Measurements from ENCODE around the gene NBEA. TPM values are rescaled to one million over a fixed set of nuclear protein-coding genes. Genes with fewer than 3 reads are reported as not detected.

The NBEA gene
- total RNA-seq, 1 experiment from 2014 or later, result 4.4 TPM

DNA sequence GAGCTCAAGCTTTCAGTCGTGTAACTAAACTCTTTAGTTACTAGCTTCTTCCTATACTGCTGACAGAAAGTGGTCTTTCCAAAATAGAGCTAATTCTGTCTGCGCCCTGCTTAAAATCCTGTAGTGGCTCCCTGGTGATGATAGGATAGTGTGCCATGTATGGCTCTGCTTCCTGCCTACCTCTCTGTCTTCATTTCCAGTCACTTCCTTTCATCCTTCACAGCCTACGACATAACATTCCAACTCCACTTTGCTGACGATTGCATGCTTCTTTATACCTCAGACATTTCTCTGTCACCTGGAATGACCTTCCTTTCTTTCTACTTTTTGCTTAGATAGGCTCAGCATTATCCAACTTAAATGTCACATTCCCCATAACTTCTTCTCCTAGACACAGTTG lies 343.6 kb downstream of the NBEA start:
- Histone ChIP-seq H3K27me3 (ENCODE audit: low read length) (no peaks in the 10 kb centered on the region), H4K20me1 (ENCODE audit: low read length) (no peaks in the 10 kb centered on the region), H3K4me2 (ENCODE audit: low read length) (no peak overlapping the region), H3K27ac (ENCODE audit: low read length) (no peak overlapping the region), H3K9me2 (replicated peaks; ENCODE audit: low read length) (no peaks in the 10 kb centered on the region), H2AFZ (ENCODE audit: low read length) (no peak overlapping the region), H3K36me3 (ENCODE audit: low read depth, low read length) (no peaks in the 10 kb centered on the region), H3K4me1 (ENCODE audit: insufficient read depth, low read length) (0 out of 2 replicates have a peak, but pooled peaks cover 3% of the 10 kb centered on the region), H3K9me3 (ENCODE audit: low read length) (no peaks in the 10 kb centered on the region), H3F3A (ENCODE audit: low read length, unreplicated experiment) (no peaks in the 10 kb centered on the region), H3K4me3 (ENCODE audit: low read length) (no peak overlapping the region), H3K79me2 (ENCODE audit: low read length) (no peaks in the 10 kb centered on the region), H3K9ac (ENCODE audit: low read length) (no peak overlapping the region)
- TF ChIP-seq EZH2phosphoT487 (IDR thresholded peaks at IDR 0.05; ENCODE audit: borderline replicate concordance, low read length) (no peak), EZH2 (IDR thresholded peaks at IDR 0.05; ENCODE audit: low read length, unreplicated experiment) (no peak)
- TF ChIP-seq, protein P1, sequence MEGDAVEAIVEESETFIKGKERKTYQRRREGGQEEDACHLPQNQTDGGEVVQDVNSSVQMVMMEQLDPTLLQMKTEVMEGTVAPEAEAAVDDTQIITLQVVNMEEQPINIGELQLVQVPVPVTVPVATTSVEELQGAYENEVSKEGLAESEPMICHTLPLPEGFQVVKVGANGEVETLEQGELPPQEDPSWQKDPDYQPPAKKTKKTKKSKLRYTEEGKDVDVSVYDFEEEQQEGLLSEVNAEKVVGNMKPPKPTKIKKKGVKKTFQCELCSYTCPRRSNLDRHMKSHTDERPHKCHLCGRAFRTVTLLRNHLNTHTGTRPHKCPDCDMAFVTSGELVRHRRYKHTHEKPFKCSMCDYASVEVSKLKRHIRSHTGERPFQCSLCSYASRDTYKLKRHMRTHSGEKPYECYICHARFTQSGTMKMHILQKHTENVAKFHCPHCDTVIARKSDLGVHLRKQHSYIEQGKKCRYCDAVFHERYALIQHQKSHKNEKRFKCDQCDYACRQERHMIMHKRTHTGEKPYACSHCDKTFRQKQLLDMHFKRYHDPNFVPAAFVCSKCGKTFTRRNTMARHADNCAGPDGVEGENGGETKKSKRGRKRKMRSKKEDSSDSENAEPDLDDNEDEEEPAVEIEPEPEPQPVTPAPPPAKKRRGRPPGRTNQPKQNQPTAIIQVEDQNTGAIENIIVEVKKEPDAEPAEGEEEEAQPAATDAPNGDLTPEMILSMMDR (conservative IDR thresholded peaks at IDR 0.05; ENCODE audit: low read depth, low read length), result no peak
- ATAC-seq (no peak), DNase-seq (no peak)
- ChIA-PET POLR2A (ENCODE audit: unreplicated experiment) (no interaction called here), CTCF (no interaction called here)
- no TSS peak for BruUV-seq (replicated peaks)
- intact Hi-C loops (cut with micrococcal nuclease), result no loop called here

DNA sequence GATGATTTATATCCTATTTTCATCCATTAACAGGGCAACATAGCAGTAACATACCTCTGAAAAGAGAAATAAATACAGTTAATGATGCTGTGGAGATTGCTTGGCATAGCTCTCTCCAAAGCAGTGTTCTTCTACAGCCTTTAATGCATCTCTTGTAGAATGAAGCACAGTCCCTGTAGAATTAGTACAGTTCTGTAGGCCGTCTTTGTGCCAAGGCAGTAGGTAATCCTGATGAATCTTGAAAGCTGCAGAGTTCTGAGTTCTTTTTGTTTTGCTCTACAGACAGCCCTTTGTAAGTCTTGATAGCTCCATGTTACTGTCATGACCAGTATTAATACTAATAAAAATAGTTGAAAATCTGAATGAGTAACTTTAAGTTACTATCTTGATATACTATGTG lies 350.3 kb downstream of the NBEA start:
- Histone ChIP-seq H3K9me3 (ENCODE audit: low read length) (no peaks in the 10 kb centered on the region), H3K4me1 (ENCODE audit: insufficient read depth, low read length) (0 out of 2 replicates have a peak, but pooled peaks cover 3% of the 10 kb centered on the region), H3K9ac (ENCODE audit: low read length) (no peak overlapping the region), H3K4me2 (ENCODE audit: low read length) (no peak overlapping the region), H3K27ac (ENCODE audit: low read length) (no peak overlapping the region), H3K4me3 (ENCODE audit: low read length) (no peak overlapping the region), H3K36me3 (ENCODE audit: low read depth, low read length) (no peaks in the 10 kb centered on the region), H4K20me1 (ENCODE audit: low read length) (no peaks in the 10 kb centered on the region), H3K9me2 (replicated peaks; ENCODE audit: low read length) (no peaks in the 10 kb centered on the region), H3K27me3 (ENCODE audit: low read length) (no peaks in the 10 kb centered on the region), H2AFZ (ENCODE audit: low read length) (no peak overlapping the region), H3K79me2 (ENCODE audit: low read length) (no peaks in the 10 kb centered on the region), H3F3A (ENCODE audit: low read length, unreplicated experiment) (no peaks in the 10 kb centered on the region)
- no peak for TF ChIP-seq EZH2phosphoT487 (IDR thresholded peaks at IDR 0.05; ENCODE audit: borderline replicate concordance, low read length)
- no peak for TF ChIP-seq EZH2 (IDR thresholded peaks at IDR 0.05; ENCODE audit: low read length, unreplicated experiment)
- DNase-seq (no peak), ATAC-seq (no peak)
- CTCF ChIA-PET, result no interaction called here
- intact Hi-C loops (cut with micrococcal nuclease), result no loop called here
- POLR2A ChIA-PET (ENCODE audit: unreplicated experiment), result interaction anchor here (0.7 kb wide), 1 partner anchor 669 kb away, joined by 4 read pairs; no protein-coding TSS in a partner anchor
- BruUV-seq (replicated peaks), result no TSS peak

DNA sequence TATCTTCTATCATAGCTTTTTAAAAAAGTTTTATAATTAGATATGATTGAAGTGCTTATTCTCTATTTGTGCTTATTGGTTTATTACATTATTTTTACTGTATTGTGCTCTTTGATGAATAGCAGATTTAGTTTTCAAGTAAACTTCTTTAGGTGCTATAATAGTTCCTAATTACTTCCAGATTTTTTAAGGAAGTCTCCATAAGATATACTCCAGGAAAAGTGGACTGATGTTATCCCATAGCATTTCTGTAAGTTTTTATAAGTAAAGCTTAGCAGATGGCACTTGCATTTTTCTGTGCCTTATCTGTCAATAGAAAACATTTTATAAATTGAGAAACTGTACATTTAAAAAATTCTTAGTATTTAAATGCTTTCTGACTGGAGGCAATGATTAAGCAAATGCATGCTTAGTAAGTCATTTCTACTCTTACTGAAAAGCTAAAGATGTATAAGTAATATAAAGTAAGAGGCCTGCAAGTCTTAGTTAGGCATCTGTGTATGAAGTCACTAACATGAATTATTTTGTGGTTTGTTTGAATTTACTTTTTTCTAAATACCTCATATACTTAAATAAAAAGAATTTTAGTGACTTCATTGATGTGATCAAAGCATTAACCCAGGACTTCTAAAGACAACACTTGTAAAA lies 351.6 kb downstream of the NBEA start:
- no peak for ATAC-seq
- H3K79me2 ChIP-seq (ENCODE audit: low read length), result no peaks in the 10 kb centered on the region
- H3F3A ChIP-seq (ENCODE audit: low read length, unreplicated experiment), result no peaks in the 10 kb centered on the region
- H3K27ac ChIP-seq (ENCODE audit: low read length), result no peak overlapping the region
- no peak for DNase-seq
- H3K9me3 ChIP-seq (ENCODE audit: low read length), result no peaks in the 10 kb centered on the region
- H3K36me3 ChIP-seq (ENCODE audit: low read depth, low read length), result no peaks in the 10 kb centered on the region
- BruUV-seq (replicated peaks), result no TSS peak
- H3K4me1 ChIP-seq (ENCODE audit: insufficient read depth, low read length), result no peaks in the 10 kb centered on the region
- TF ChIP-seq EZH2 (IDR thresholded peaks at IDR 0.05; ENCODE audit: low read length, unreplicated experiment) (no peak), EZH2phosphoT487 (IDR thresholded peaks at IDR 0.05; ENCODE audit: borderline replicate concordance, low read length) (no peak)
- TF ChIP-seq, protein P1 (conservative IDR thresholded peaks at IDR 0.05; ENCODE audit: low read depth, low read length), result no peak
- POLR2A ChIA-PET (ENCODE audit: unreplicated experiment), result no interaction called here
- no peak overlapping the region for H3K4me3 ChIP-seq (ENCODE audit: low read length)
- H4K20me1 ChIP-seq (ENCODE audit: low read length), result no peaks in the 10 kb centered on the region
- intact Hi-C loops (cut with micrococcal nuclease), result no loop called here
- no peak overlapping the region for H3K9ac ChIP-seq (ENCODE audit: low read length)
- no peaks in the 10 kb centered on the region for H3K9me2 ChIP-seq (replicated peaks; ENCODE audit: low read length)
- CTCF ChIA-PET, result no interaction called here
- H3K4me2 ChIP-seq (ENCODE audit: low read length), result no peak overlapping the region
- no peaks in the 10 kb centered on the region for H3K27me3 ChIP-seq (ENCODE audit: low read length)
- no peak overlapping the region for H2AFZ ChIP-seq (ENCODE audit: low read length)
